ENCODE measurements around the gene GLG1. TPM values are rescaled to one million over a fixed set of nuclear protein-coding genes. Genes with fewer than 3 reads are reported as not detected.
A peak's percentile ranks its signal among the peaks of the same experiment; 100 is the strongest.

Gene GLG1
- total RNA-seq, 1 donor from 2014 or later, result 153 TPM

- H3K9me3 Mint-ChIP-seq (ENCODE audit: unreplicated experiment), result no peaks in the 10 kb centered on the region
- H3K27ac Mint-ChIP-seq (ENCODE audit: unreplicated experiment), result no peak overlapping the region
- no peak for TF ChIP-seq CTCF (IDR thresholded peaks at IDR 0.05; ENCODE audit: unreplicated experiment)
- no peak for DNase-seq (ENCODE audit: low spot score)
- H3K4me3 Mint-ChIP-seq (ENCODE audit: unreplicated experiment), result no peak overlapping the region
- peaks cover 34% of the 10 kb centered on the region for H3K36me3 Mint-ChIP-seq (ENCODE audit: low read depth, unreplicated experiment)
- no peaks in the 10 kb centered on the region for H3K27me3 Mint-ChIP-seq (ENCODE audit: unreplicated experiment)
- no peaks in the 10 kb centered on the region for H3K4me1 Mint-ChIP-seq (ENCODE audit: unreplicated experiment)
These were observed 16.9 kb upstream of the GLG1 start for GRCh38 chr16:74623839-74624235.

DNA sequence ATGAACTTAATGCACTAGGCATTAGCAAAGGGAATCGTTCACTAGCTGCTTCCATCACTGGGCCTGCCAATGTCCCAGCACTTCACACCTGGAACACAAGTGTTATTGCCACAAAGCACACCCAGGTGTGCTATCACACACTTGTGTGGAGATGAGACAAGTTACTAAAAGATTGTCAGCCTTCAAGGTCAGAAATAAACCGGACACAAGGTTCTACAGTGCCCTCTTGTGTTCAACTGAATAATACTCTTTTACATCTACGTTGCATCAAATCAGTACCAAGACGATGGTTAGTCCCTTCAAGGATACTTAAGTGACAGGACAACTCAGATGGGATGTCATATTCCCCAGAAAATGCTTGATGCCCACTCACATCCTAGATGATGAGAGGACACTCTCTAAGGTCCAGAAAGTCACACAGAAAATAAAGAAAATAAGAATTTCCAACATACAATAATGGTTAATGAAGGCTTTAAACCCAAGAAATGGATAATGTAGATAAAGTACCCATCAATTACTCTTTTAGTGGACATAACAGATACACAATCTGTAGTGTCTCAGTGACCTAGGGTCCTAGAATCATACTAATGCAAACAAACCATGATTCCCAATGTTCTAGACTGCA is 16.4 kb upstream of the GLG1 start:
- TF ChIP-seq CTCF (IDR thresholded peaks at IDR 0.05; ENCODE audit: unreplicated experiment), result peak; percentile 51
- H3K36me3 Mint-ChIP-seq (ENCODE audit: low read depth, unreplicated experiment), result peaks cover 30% of the 10 kb centered on the region
- H3K4me3 Mint-ChIP-seq (ENCODE audit: unreplicated experiment), result peak overlapping the region; percentile 49
- H3K4me1 Mint-ChIP-seq (ENCODE audit: unreplicated experiment), result no peaks in the 10 kb centered on the region
- no peaks in the 10 kb centered on the region for H3K9me3 Mint-ChIP-seq (ENCODE audit: unreplicated experiment)
- no peaks in the 10 kb centered on the region for H3K27me3 Mint-ChIP-seq (ENCODE audit: unreplicated experiment)
- no peak for DNase-seq (ENCODE audit: low spot score)
- H3K27ac Mint-ChIP-seq (ENCODE audit: unreplicated experiment), result no peak overlapping the region

DNA sequence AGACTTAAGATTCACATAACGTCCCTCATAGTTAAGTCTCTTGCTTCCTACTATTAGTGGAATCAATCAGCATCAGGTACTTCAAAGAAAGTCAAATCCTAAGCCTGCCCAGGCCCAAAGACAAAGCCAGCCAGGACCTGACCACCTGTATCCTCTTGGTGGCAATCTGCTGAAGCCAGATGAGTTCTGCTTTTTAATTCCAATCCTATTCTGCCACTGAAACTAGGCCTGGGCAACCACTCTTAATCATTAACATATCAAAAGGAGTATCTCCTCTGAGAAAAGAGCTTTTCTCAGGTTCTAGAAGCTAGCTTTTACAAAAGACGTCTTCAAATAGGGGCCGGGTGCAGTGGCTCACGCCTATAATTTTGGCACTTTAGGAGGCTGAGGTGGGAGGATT is 15.1 kb upstream of the GLG1 start:
- DNase-seq (ENCODE audit: low spot score), result no peak
- Mint-ChIP-seq H3K36me3 (ENCODE audit: low read depth, unreplicated experiment) (peaks cover 27% of the 10 kb centered on the region), H3K4me1 (ENCODE audit: unreplicated experiment) (no peaks in the 10 kb centered on the region), H3K9me3 (ENCODE audit: unreplicated experiment) (no peaks in the 10 kb centered on the region), H3K27ac (ENCODE audit: unreplicated experiment) (no peak overlapping the region), H3K27me3 (ENCODE audit: unreplicated experiment) (peaks cover 1% of the 10 kb centered on the region), H3K4me3 (ENCODE audit: unreplicated experiment) (no peak overlapping the region)
- no peak for TF ChIP-seq CTCF (IDR thresholded peaks at IDR 0.05; ENCODE audit: unreplicated experiment)

GRCh38 chr16:74617206-74617788 is 10.4 kb upstream of the GLG1 start:
- Mint-ChIP-seq H3K27me3 (ENCODE audit: unreplicated experiment) (peaks cover 1% of the 10 kb centered on the region), H3K36me3 (ENCODE audit: low read depth, unreplicated experiment) (peaks cover 19% of the 10 kb centered on the region), H3K4me1 (ENCODE audit: unreplicated experiment) (peaks cover 13% of the 10 kb centered on the region), H3K27ac (ENCODE audit: unreplicated experiment) (no peak overlapping the region), H3K9me3 (ENCODE audit: unreplicated experiment) (no peaks in the 10 kb centered on the region), H3K4me3 (ENCODE audit: unreplicated experiment) (no peak overlapping the region)
- TF ChIP-seq CTCF (IDR thresholded peaks at IDR 0.05; ENCODE audit: unreplicated experiment), result no peak
- no peak for DNase-seq (ENCODE audit: low spot score)

GRCh38 chr16:74611721-74612120 is 4.8 kb upstream of the GLG1 start:
- H3K4me3 Mint-ChIP-seq (ENCODE audit: unreplicated experiment), result no peak overlapping the region
- H3K27me3 Mint-ChIP-seq (ENCODE audit: unreplicated experiment), result no peaks in the 10 kb centered on the region
- no peak overlapping the region for H3K27ac Mint-ChIP-seq (ENCODE audit: unreplicated experiment)
- H3K4me1 Mint-ChIP-seq (ENCODE audit: unreplicated experiment), result peaks cover 21% of the 10 kb centered on the region
- DNase-seq (ENCODE audit: low spot score), result no peak
- H3K36me3 Mint-ChIP-seq (ENCODE audit: low read depth, unreplicated experiment), result peaks cover 10% of the 10 kb centered on the region
- TF ChIP-seq CTCF (IDR thresholded peaks at IDR 0.05; ENCODE audit: unreplicated experiment), result no peak
- no peaks in the 10 kb centered on the region for H3K9me3 Mint-ChIP-seq (ENCODE audit: unreplicated experiment)
